Liver (tissue), 9 donors: ENCODE results near the gene DYRK1B. TPM values are rescaled to one million over a fixed set of nuclear protein-coding genes. Genes with fewer than 3 reads are reported as not detected.

Experiments used
- DNase-seq: peaks from one replicate; pipeline ENCODE4 v3.0.0-alpha.2; 2017; ENCODE audit warnings: low spot score
- H3K27ac ChIP-seq, 2 donors: one replicate each; pipeline ENCODE4 v1.7.0; 2013; ENCODE audit warnings: inconsistent platforms in 2 of 2, low read length in 2 of 2, control low read depth in 1 of 2, low read depth in 1 of 2, mild to moderate bottlenecking in 1 of 2
- H3K27me3 ChIP-seq, 4 donors: one replicate each; pipeline versions ENCODE4 v1.6.1 to v1.7.0; 2013; ENCODE audit warnings: low read length in 3 of 4, inconsistent platforms in 1 of 4, mild to moderate bottlenecking in 1 of 4, moderate library complexity in 1 of 4; ENCODE audit not compliant: control insufficient read depth in 4 of 4, insufficient read depth in 4 of 4
- H3K36me3 ChIP-seq, 4 donors: one replicate each; pipeline versions ENCODE4 v1.6.1 to v1.7.0; 2013; ENCODE audit warnings: low read length in 3 of 4, mild to moderate bottlenecking in 3 of 4, low read depth in 1 of 4, moderate library complexity in 1 of 4; ENCODE audit not compliant: control insufficient read depth in 4 of 4, insufficient read depth in 3 of 4
- H3K4me1 ChIP-seq, 4 donors: one replicate each; pipeline versions ENCODE4 v1.6.1 to v1.7.0; 2013; ENCODE audit warnings: low read length in 3 of 4, mild to moderate bottlenecking in 3 of 4, moderate library complexity in 1 of 4; ENCODE audit not compliant: control insufficient read depth in 4 of 4, insufficient read depth in 4 of 4
- H3K4me3 ChIP-seq, 3 donors: one replicate each; pipeline versions ENCODE4 v1.6.1 to v1.7.0; 2013; ENCODE audit warnings: low read length in 3 of 3, control low read depth in 1 of 3, low read depth in 1 of 3, mild to moderate bottlenecking in 1 of 3
- H3K9ac ChIP-seq, 2 donors: one replicate each; pipeline ENCODE4 v1.7.0; 2013; ENCODE audit warnings: low read length in 2 of 2, mild to moderate bottlenecking in 2 of 2, moderate library complexity in 2 of 2, control low read depth in 1 of 2, low read depth in 1 of 2
- H3K9me3 ChIP-seq, 4 donors: one replicate each; pipeline versions ENCODE4 v1.6.1 to v1.7.0; 2013; ENCODE audit warnings: low read length in 3 of 4; ENCODE audit not compliant: control insufficient read depth in 4 of 4
- EGR1 ChIP-seq, 2 donors: IDR thresholded peaks; 2 replicates each; pipeline ENCODE4 v1.6.1; 2016 to 2018; ENCODE audit warnings: antibody characterized with exemption in 2 of 2, low read depth in 2 of 2
- FOXA1 ChIP-seq: IDR thresholded peaks from 2 replicates; pipeline ENCODE4 v1.6.1; 2016; ENCODE audit warnings: antibody characterized with exemption
- FOXA2 ChIP-seq: IDR thresholded peaks from 2 replicates; pipeline ENCODE4 v1.6.1; 2016; ENCODE audit warnings: antibody characterized with exemption
- GABPA ChIP-seq, 2 donors: IDR thresholded peaks in 1 of 2; conservative IDR thresholded peaks in 1 of 2; 2 replicates each; pipeline ENCODE4 v1.6.1; 2016; ENCODE audit warnings: antibody characterized with exemption in 2 of 2, mild to moderate bottlenecking in 1 of 2, moderate library complexity in 1 of 2
- HNF4A ChIP-seq, 2 donors: conservative IDR thresholded peaks; 2 replicates each; pipeline ENCODE4 v1.6.1; 2016; ENCODE audit warnings: antibody characterized with exemption in 2 of 2, mild to moderate bottlenecking in 2 of 2
- HNF4G ChIP-seq: IDR thresholded peaks from 2 replicates; pipeline ENCODE4 v1.6.1; 2016; ENCODE audit warnings: antibody characterized with exemption
- JUND ChIP-seq, 2 donors: IDR thresholded peaks; 2 replicates each; pipeline ENCODE4 v1.6.1; 2016; ENCODE audit warnings: antibody characterized with exemption in 2 of 2
- NR2F2 ChIP-seq: IDR thresholded peaks from 2 replicates; pipeline ENCODE4 v1.6.1; 2016; ENCODE audit warnings: antibody characterized with exemption
- REST ChIP-seq: IDR thresholded peaks from 2 replicates; pipeline ENCODE4 v1.6.1; 2016; ENCODE audit warnings: antibody characterized with exemption, mild to moderate bottlenecking
- RXRA ChIP-seq, 2 donors: IDR thresholded peaks; 2 replicates each; pipeline ENCODE4 v1.6.1; 2017 to 2018; ENCODE audit warnings: antibody characterized with exemption in 2 of 2, mild to moderate bottlenecking in 1 of 2
- SP1 ChIP-seq: IDR thresholded peaks from 2 replicates; pipeline ENCODE4 v1.6.1; 2018; ENCODE audit warnings: antibody characterized with exemption, mild to moderate bottlenecking
- TAF1 ChIP-seq: conservative IDR thresholded peaks from 2 replicates; pipeline ENCODE4 v1.6.1; 2016; ENCODE audit warnings: antibody characterized with exemption, mild to moderate bottlenecking
- YY1 ChIP-seq: IDR thresholded peaks from 2 replicates; pipeline ENCODE4 v1.6.1; 2016; ENCODE audit warnings: antibody characterized with exemption, mild to moderate bottlenecking
- WGBS: extraction: QIAGEN DNeasy Blood & Tissue Kit; methylation state at CpG from one replicate; pipeline ENCODE4 v1.1.7; 2013; 5-methylcytosine and 5-hydroxymethylcytosine counted together
- polyA plus RNA-seq, 2 donors: library from polyadenylated mRNA; stranded (reverse) in 1 of 2; unstranded in 1 of 2; fragments of 200-250 nt in 1 of 2; fragments of >200 nt in 1 of 2; fragmentation: Nextera tagmentation in 1 of 2; extraction: Ambion mirVana in 1 of 2; gene quantifications; one replicate each; pipeline versions ENCODE4 v1.2.1 to v1.2.3, GENCODE V29; 2013 to 2015
- total RNA-seq, 2 donors: library from RNA; depleted of rRNA; stranded (reverse); fragments of >200 nt; gene quantifications; one replicate each; pipeline ENCODE4 v1.2.3, GENCODE V29; 2014
- TF ChIP-seq, protein P1 (sequence below): IDR thresholded peaks from 2 replicates; pipeline ENCODE4 v1.6.1; 2016; ENCODE audit warnings: antibody characterized with exemption
- TF ChIP-seq, protein P2 (sequence below): IDR thresholded peaks from 2 replicates; pipeline ENCODE4 v1.6.1; 2016; ENCODE audit warnings: antibody characterized with exemption
- donor health status: healthy.
- donor health status: healthy.
- donor health status: healthy.
- donor health status: healthy.
- donor health status: healthy.

DYRK1B gene
- total and polyA plus RNA-seq, 4 donors = 2.8 to 7.6 (median 3.2) TPM

GRCh38 chr19:39823686-39824085, 10.3 kb downstream of the DYRK1B start:
- Histone ChIP-seq H3K9ac (peak overlapping the region; percentile 64 to 73), H3K27me3 (no peaks in the 10 kb centered on the region), H3K27ac (no peak overlapping the region), H3K4me3 (peak overlapping the region; percentile 56 to 94 (median 92)), H3K36me3 (peaks cover 0 to 24% (median 4%) of the 10 kb centered on the region in 4 donors), H3K9me3 (no peaks in the 10 kb centered on the region), H3K4me1 (peaks cover 2 to 20% (median 15%) of the 10 kb centered on the region in 4 donors)
- WGBS = 41% methylated on average over 7 of the region's 7 CpGs
- TF ChIP-seq, protein P1, sequence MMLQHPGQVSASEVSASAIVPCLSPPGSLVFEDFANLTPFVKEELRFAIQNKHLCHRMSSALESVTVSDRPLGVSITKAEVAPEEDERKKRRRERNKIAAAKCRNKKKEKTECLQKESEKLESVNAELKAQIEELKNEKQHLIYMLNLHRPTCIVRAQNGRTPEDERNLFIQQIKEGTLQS = no peak
- TF ChIP-seq TAF1 (no peak), FOXA2 (no peak), RXRA (IDR thresholded peaks at IDR 0.05) (no peak), HNF4G (no peak), EGR1 (IDR thresholded peaks at IDR 0.05; ENCODE audit: low read depth in 2 of 2) (no peak), JUND (IDR thresholded peaks at IDR 0.05) (no peak)
- TF ChIP-seq, protein P2, sequence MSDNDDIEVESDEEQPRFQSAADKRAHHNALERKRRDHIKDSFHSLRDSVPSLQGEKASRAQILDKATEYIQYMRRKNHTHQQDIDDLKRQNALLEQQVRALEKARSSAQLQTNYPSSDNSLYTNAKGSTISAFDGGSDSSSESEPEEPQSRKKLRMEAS = no peak
- no peak for DNase-seq

DNA sequence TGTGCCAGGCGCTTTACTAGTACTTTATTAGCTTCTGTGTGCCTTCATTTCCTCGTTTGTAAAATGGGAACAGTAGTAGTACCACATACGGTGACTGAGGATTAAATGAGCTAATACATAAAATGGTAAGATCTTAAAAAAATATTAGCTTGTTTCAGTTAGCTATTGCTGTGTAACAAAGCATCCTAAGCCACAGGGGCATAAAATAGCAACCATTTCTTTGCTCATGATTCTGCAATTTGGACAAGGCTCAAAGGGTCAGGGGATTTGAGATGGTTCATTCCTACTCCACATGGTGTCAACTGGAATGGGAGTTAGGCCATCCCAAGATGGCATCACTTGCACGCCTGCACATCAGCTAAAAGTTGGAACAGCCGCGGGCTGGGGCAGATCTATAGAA, 13.3 kb downstream of the DYRK1B start:
- WGBS = 96% methylated on average over 6 of the region's 6 CpGs
- no peak overlapping the region for H3K9ac ChIP-seq
- TF ChIP-seq FOXA1 (no peak), HNF4A (conservative IDR thresholded peaks at IDR 0.05) (no peak), EGR1 (IDR thresholded peaks at IDR 0.05; ENCODE audit: low read depth in 2 of 2) (no peak), GABPA (IDR thresholded peaks at IDR 0.05 in 1 of 2, conservative IDR thresholded peaks at IDR 0.05 in 1 of 2) (no peak)
- TF ChIP-seq, protein P2 = no peak
- H3K27me3 ChIP-seq = no peaks in the 10 kb centered on the region
- H3K9me3 ChIP-seq = no peaks in the 10 kb centered on the region
- no peak for DNase-seq
- peaks cover 0 to 3% (median under 1%) of the 10 kb centered on the region in 4 donors for H3K36me3 ChIP-seq
- H3K27ac ChIP-seq = no peak overlapping the region
- H3K4me1 ChIP-seq = peaks cover 2 to 20% (median 15%) of the 10 kb centered on the region in 4 donors
- no peak overlapping the region for H3K4me3 ChIP-seq

DNA sequence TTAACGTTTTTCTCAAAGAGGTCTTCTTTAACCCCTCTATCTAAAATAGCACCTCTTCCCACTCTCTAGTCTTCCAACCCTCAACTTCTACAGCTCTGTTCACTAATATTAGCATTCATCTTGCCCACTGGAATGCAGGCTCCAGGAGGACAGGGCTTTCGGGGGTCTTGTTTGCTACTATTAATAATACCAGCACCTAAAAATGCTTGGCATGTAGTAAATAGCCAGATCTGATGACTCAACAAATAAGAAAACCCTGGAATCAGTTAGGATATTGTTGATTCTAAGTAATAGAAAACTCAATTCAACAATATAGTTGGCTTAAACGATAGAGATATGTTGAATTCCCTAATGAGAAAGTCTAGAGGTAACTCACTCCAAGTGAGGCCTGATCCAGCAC, 14.2 kb downstream of the DYRK1B start:
- DNase-seq = no peak
- TF ChIP-seq EGR1 (IDR thresholded peaks at IDR 0.05; ENCODE audit: low read depth in 2 of 2) = no peak
- TF ChIP-seq REST = no peak
- no peak for TF ChIP-seq JUND (IDR thresholded peaks at IDR 0.05)
- no peak for TF ChIP-seq TAF1
- no peak for TF ChIP-seq GABPA (IDR thresholded peaks at IDR 0.05 in 1 of 2, conservative IDR thresholded peaks at IDR 0.05 in 1 of 2)
- TF ChIP-seq, protein P2 = no peak
- TF ChIP-seq FOXA1 = no peak
- TF ChIP-seq YY1 = no peak
- no peak for TF ChIP-seq NR2F2
- no peak for TF ChIP-seq HNF4A (conservative IDR thresholded peaks at IDR 0.05)
- TF ChIP-seq SP1 = no peak
- H3K36me3 ChIP-seq = peaks cover 0 to 3% (median 0%) of the 10 kb centered on the region in 4 donors
- no peak overlapping the region for H3K27ac ChIP-seq
- H3K4me3 ChIP-seq = no peak overlapping the region
- no peaks in the 10 kb centered on the region for H3K9me3 ChIP-seq
- H3K27me3 ChIP-seq = no peaks in the 10 kb centered on the region
- H3K4me1 ChIP-seq = peaks cover 2 to 12% (median 9%) of the 10 kb centered on the region in 4 donors
- 93% methylated on average over 3 of the region's 3 CpGs for WGBS
- H3K9ac ChIP-seq = no peak overlapping the region
